HG02973 (cell line): Measurements from ENCODE around the gene AKAP1.

Source experiments
- ATAC-seq: cut with Tn5 transposase; IDR thresholded peaks from one replicate; pipeline ENCODE4 v1.9.1; 2021; ENCODE audit warnings: moderate library complexity; ENCODE audit not compliant: unreplicated experiment

Gene AKAP1, protein sequence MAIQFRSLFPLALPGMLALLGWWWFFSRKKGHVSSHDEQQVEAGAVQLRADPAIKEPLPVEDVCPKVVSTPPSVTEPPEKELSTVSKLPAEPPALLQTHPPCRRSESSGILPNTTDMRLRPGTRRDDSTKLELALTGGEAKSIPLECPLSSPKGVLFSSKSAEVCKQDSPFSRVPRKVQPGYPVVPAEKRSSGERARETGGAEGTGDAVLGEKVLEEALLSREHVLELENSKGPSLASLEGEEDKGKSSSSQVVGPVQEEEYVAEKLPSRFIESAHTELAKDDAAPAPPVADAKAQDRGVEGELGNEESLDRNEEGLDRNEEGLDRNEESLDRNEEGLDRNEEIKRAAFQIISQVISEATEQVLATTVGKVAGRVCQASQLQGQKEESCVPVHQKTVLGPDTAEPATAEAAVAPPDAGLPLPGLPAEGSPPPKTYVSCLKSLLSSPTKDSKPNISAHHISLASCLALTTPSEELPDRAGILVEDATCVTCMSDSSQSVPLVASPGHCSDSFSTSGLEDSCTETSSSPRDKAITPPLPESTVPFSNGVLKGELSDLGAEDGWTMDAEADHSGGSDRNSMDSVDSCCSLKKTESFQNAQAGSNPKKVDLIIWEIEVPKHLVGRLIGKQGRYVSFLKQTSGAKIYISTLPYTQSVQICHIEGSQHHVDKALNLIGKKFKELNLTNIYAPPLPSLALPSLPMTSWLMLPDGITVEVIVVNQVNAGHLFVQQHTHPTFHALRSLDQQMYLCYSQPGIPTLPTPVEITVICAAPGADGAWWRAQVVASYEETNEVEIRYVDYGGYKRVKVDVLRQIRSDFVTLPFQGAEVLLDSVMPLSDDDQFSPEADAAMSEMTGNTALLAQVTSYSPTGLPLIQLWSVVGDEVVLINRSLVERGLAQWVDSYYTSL

DNA sequence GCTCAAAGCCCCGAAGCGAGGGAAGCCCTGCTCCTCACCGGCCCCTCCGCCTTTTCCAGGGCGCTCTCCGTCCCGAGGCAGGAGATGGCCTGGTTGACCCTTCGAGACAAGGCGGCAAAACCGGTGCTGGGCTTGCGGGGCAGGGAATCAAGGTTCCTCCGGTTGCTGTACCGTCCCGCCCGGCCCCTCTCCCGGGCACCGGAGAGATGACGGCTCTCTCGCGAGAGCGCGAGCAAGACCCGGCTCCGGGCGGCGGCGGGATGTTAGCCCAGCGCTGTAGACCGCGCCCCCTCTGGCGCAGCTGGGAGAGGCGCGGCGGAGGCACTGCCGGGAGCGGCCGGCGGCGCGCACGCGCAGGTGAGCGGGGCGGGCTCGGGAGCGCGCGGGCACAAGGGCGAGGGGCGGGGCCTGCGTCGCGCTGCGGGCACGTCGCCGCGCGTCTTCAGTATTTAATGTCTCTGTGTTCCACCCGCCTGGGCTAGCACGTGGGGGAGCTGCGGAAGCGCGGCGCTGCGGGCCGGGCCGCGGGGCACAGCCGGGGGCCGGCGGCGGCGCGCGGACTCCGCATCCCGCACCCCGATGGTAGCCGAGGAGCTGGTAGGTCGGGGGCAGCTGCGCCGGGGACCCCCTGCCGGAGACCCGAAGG, at the start of gene AKAP1:
Gene AKAP1, plus strand, starts transcription at position 445 of the 646 bp plus-strand sequence. CDS start 20,219 bp downstream, outside the sequence.
- peak; percentile 88 for ATAC-seq

DNA sequence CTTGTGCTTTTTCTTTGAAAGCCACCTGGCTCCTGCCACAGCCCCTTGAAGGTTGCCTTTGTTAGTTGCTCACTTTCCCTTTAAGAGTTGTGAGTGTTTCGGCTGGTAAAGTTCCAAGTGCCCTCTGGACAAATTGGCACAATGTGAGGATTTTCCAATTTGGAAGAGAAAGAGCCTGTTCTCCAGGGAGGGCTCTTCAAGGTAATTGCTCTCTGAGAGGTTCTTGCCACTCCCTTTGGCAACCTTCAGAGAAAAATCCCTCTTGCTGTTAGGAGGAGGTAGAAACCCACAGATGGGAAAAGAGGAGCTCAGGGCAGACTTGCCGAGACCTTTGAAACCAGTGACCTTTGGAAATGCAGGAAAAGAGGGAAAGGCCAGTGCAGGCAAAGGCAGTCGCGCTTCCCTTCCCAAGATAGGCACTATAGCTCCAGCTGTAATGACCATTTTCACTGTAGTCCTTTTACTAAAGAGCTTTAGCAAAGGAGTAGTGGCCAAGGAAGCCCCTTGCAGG, 49.0 kb upstream of the AKAP1 start:
- no peak for ATAC-seq

DNA sequence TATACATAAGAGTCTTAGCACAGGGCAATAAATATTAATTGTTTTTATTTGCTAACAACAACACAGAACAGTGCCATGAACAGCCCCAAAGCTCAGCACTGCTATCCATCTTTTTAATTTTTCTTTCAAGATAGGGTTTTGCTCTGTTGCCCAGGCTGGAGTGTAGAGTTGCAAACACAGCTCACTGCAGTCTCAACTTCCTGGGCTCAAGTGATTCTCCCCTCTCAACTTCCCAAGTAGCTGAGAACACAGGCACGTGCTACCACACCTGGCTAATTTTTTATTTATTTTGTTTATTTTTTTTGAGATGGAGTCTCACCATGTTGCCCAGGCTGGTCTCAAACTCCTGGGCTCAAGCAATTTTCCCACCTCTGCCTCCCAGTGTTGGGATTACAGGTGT, 47.6 kb upstream of the AKAP1 start:
- ATAC-seq: no peak

DNA sequence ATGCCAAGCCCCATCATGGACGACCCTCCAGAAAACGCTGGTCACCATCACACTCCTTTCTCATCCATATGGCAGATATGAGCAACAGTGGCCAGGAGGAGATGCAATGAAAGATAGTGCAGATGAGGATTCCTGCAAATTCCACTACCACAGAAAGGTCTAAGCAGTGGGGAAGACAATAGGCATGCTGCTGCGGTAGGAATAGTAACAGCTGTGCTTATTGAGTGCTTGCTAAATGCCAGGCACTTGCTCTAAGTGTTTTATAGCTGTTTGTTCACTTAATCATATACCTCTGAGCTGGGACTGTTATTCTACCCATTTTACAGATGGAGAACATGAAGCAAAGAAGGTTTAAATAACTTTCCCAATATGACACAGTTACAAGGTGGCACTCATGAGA, 46.6 kb upstream of the AKAP1 start:
- ATAC-seq: no peak

DNA sequence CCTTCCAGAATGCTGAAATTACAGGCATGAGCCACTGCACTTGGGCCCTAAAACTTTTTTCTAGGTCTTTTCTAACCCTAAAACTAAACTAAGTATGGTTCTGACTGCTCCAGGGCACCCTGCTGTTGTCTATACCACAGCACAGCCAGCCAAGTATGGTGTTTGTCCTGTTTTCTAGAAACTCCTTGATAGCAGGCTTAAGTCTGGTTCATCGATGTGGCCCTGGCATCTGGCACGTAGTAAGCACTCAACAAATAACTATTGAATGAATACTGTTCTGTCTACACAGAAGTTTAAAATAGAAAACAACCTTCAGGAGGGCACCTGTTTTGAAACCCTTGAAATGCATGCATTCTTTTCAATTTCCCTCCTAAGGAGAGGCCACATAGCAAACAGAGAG, 44.5 kb upstream of the AKAP1 start:
- ATAC-seq: no peak

DNA sequence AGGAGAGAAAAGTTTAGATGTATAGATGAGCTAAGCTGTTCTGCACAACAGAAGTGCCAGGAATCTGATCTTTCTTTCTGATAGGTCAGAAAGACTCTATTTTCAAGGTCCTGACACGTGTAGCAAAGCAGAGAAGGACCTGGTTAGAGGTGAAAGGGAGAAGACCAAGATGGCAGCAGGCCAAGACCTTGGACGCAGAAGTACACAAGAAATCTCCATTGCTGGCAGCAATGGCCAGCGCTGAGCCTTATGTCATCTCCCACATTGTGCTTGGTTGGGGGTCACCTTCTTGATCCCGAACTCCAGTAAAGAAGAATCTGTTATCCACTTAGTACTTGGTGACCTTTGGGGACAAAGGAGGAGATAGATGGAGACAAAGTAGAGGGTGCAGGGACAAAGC, 41.8 kb upstream of the AKAP1 start:
- ATAC-seq: no peak

GRCh38 chr17:57044976-57045867, 39.8 kb upstream of the AKAP1 start:
- ATAC-seq: peak; percentile 8

GRCh38 chr17:57045868-57046704, 39.0 kb upstream of the AKAP1 start:
- peak; percentile 72 for ATAC-seq

GRCh38 chr17:57046749-57047148, 38.3 kb upstream of the AKAP1 start:
- ATAC-seq: no peak

GRCh38 chr17:57048096-57048495, 37.0 kb upstream of the AKAP1 start:
- no peak for ATAC-seq

DNA sequence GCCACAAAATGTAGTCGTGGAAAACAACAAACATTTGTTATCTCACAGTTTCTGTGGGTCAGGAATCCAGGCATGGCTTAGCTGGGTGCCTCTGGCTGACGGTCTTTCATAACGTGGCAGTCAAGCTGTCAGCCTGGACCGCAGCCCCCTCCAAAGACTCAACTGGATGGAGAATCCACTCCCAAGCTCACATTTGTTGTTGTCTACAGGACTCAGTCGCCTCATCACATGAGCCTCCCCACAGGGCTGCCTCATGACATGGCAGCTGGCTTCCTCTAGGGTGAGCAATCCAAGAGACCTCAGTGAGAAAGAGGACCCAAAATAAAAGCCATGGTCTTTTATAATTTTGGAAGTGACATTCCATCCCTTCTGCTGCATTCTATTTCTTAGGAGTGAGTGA, 34.7 kb upstream of the AKAP1 start:
- no peak for ATAC-seq

DNA sequence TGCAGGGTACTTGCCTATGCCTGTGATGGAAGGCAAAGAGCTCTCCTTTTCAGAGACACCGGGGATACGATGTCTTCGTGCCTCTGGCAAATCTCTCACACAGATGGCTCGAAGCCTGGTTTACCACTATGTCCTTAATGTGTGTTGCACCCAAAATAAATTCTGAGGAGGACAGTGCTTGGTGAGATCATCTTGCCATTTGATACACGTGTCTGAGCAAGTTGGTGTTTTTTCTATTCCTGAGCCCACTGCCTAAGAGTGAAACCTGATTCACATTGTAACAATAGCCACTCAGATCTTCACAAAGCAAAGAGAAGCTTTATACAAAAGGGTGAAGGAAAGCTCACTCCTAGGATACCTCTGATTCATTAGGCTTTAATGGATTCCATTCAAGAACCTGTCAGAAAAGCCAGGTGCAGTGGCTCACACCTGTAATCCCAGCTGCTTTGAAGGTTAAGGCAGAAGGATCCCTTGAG, 33.1 kb upstream of the AKAP1 start:
- ATAC-seq: no peak

- no peak for ATAC-seq
These were observed 22.2 kb upstream of the AKAP1 start for GRCh38 chr17:57062865-57063264.

GRCh38 chr17:57067162-57067561, 17.9 kb upstream of the AKAP1 start:
- no peak for ATAC-seq

DNA sequence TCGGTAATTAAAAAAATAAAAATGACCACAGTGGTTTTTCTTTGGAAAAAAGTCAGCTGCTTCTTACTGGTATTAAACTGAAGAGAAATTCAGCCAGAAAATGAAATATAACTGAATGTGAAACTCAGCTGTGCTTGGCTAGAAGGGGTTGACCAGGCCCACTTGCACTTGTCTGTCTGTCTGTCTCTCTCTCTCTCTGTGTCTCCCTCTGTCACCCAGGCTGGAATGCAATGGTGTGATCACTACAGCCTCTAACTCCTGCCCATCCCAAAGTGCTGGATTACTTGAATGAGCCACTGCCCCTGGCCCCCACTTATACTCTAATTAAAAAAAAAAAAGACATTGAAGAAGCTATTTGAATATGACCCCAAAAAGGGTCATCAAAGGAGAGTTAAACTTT, 17.3 kb upstream of the AKAP1 start:
- no peak for ATAC-seq

- ATAC-seq: no peak
These were observed 16.8 kb upstream of the AKAP1 start for GRCh38 chr17:57068222-57068658.

DNA sequence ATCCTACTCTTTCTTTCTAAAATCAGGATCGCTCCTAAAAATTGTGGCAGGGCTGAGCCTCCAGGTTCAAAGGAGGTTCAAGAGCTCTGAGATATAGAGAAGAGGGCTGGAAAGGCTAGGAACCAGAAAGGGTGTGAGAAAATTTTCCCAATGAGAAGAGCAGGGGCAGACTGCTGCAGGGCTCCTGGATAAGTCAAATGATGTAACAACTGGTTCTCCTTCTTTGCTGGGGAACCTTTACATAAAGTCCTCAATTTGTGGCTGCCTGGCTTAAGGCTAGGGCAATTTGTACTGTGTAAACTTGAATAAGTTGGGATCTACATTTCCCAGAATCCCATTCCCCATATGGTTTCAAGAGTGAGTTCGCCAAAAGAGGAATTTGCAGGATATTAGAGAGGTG, 16.3 kb upstream of the AKAP1 start:
- ATAC-seq: no peak

- no peak for ATAC-seq
These were observed 12.8 kb upstream of the AKAP1 start for GRCh38 chr17:57071991-57072944.
